ENCODE measurements around the gene CRTAP. TPM values are rescaled to one million over a fixed set of nuclear protein-coding genes. Genes with fewer than 3 reads are reported as not detected.

CRTAP gene
- total and polyA plus RNA-seq, 2 of the 13 experiments (the other 11 are each of a cell fraction or from before 2014, with no cell fraction given) = 54.2 to 119 TPM

- intact Hi-C loops (cut with micrococcal nuclease; ENCODE audit: unreplicated experiment) (no loop called here), in situ Hi-C loops (cut with HindIII; ENCODE audit: extremely low pct_ligation_motif_present, low pct_unique_long_range_greater_than_20kb) (no loop called here)
- Histone ChIP-seq H3K27ac (ENCODE audit: extremely low read length, insufficient read depth, low read length) (no peak overlapping the region), H4K20me1 (ENCODE audit: insufficient read depth, low read length) (no peaks in the 10 kb centered on the region), H3K36me3 (replicated peaks in 1 of 2; ENCODE audit: control insufficient read depth in 1 of 2, insufficient read depth in 2 of 2, low read length in 2 of 2) (peaks cover 5 to 25% of the 10 kb centered on the region in 2 experiments), H3K9me3 (ENCODE audit: low read length) (no peaks in the 10 kb centered on the region), H3K4me3 (replicated peaks in 1 of 3; ENCODE audit: insufficient read depth in 1 of 3, low read depth in 2 of 3, low read length in 3 of 3) (no peak overlapping the region), H3K9ac (ENCODE audit: insufficient read depth, low read depth, low read length) (no peak overlapping the region), H2AFZ (ENCODE audit: low read length) (no peak overlapping the region), H3K27me3 (ENCODE audit: control insufficient read depth in 1 of 2, insufficient read depth in 2 of 2, low read length in 2 of 2) (no peaks in the 10 kb centered on the region), H3K4me1 (ENCODE audit: insufficient read depth, low read length) (peaks cover 18% of the 10 kb centered on the region), H3K4me2 (ENCODE audit: low read depth, low read length) (no peak overlapping the region), H3K79me2 (ENCODE audit: insufficient read depth, low read length) (peaks cover 2% of the 10 kb centered on the region)
- ChIA-PET POLR2A (no interaction called here), CTCF (ENCODE audit: low intra/inter-chr PET ratio, low total read pairs) (no interaction called here)
- no peak for ATAC-seq
- no peak for TF ChIP-seq REXO4 (CRISPR knock-in tag; IDR thresholded peaks at IDR 0.05; ENCODE audit: borderline replicate concordance)
- TF ChIP-seq ZNF264 (CRISPR knock-in tag; IDR thresholded peaks at IDR 0.05) = no peak
- TF ChIP-seq NR1H2 (CRISPR knock-in tag; IDR thresholded peaks at IDR 0.05; ENCODE audit: borderline replicate concordance, low read depth) = no peak
- TF ChIP-seq ZNF770 (CRISPR knock-in tag; IDR thresholded peaks at IDR 0.05) = no peak
- no peak for TF ChIP-seq KLF13 (CRISPR knock-in tag; IDR thresholded peaks at IDR 0.05)
- no peak for TF ChIP-seq ZNF776 (CRISPR knock-in tag; IDR thresholded peaks at IDR 0.05)
- TF ChIP-seq ZBED4 (CRISPR knock-in tag; IDR thresholded peaks at IDR 0.05; ENCODE audit: borderline replicate concordance) = no peak
- no peak for TF ChIP-seq SRY (CRISPR knock-in tag; IDR thresholded peaks at IDR 0.05)
- no peak for TF ChIP-seq ZNF646 (CRISPR knock-in tag; IDR thresholded peaks at IDR 0.05)
- TF ChIP-seq CREB1 (IDR thresholded peaks at IDR 0.05) = no peak
- no peak for TF ChIP-seq CREB1 (CRISPR knock-in tag; IDR thresholded peaks at IDR 0.05)
- no peak for TF ChIP-seq SMAD3 (CRISPR knock-in tag; IDR thresholded peaks at IDR 0.05)
- BruUV-seq (replicated peaks) = no TSS peak
- 100% methylated on average over 1 of the region's 3 CpGs for WGBS (ENCODE audit: low lambda C conversion rate)
- no peak for FAIRE-seq
- DNase-seq (ENCODE audit: low spot score) = no peak
Measured at GRCh38 chr3:33119891-33120290, 6.1 kb downstream of the CRTAP start.

Data from HepG2 (cell line).